SK-MEL-5 (cell line): Measurements from ENCODE around the gene GPR83. TPM values are rescaled to one million over a fixed set of nuclear protein-coding genes. Genes with fewer than 3 reads are reported as not detected.
"Not testable (repeated sequence)": the region's sequence is repeated elsewhere in the genome, so short reads cannot be mapped to it uniquely, and the experiment has no call there.

ENCODE experiments used
- DNase-seq: peaks from one replicate; pipeline ENCODE4 v3.0.0-alpha.2; 2016; ENCODE audit warnings: low read depth, low spot score
- in situ Hi-C: cut with HindIII; loops from 2 replicates; pipeline ENCODE4 v1.10.0; 2016; ENCODE audit warnings: low sequenced_read_pairs, high pct_unique_total_duplicates, low pct_unique_long_range_greater_than_20kb
- total RNA-seq: library from RNA; depleted of rRNA; stranded (reverse); fragments of >200 nt; shearing (Covaris generic); gene quantifications from 2 replicates; pipeline ENCODE4 v1.2.3, GENCODE V29; 2014

GPR83 gene
- total RNA-seq, 1 experiment from 2014 or later, result not detected

GRCh38 chr11:94398101-94398500, 3.1 kb downstream of the GPR83 start:
- in situ Hi-C loops, result no loop called here
- no peak for DNase-seq

GRCh38 chr11:94396282-94396681, 4.9 kb downstream of the GPR83 start:
- in situ Hi-C loops, result no loop called here
- DNase-seq, result no peak

GRCh38 chr11:94391937-94392336, 9.3 kb downstream of the GPR83 start:
- DNase-seq, in situ Hi-C loops: not testable (repeated sequence)

GRCh38 chr11:94379613-94380012, 21.6 kb downstream of the GPR83 start:
- in situ Hi-C loops, result no loop called here
- DNase-seq, result no peak

- in situ Hi-C loops, result no loop called here
- no peak for DNase-seq
Observed at GRCh38 chr11:94376841-94377240, 24.4 kb downstream of the GPR83 start.

GRCh38 chr11:94370576-94370975, 30.6 kb downstream of the GPR83 start:
- in situ Hi-C loops, DNase-seq: not testable (repeated sequence)

GRCh38 chr11:94350850-94351563, 50.2 kb downstream of the GPR83 start:
- in situ Hi-C loops, DNase-seq: not testable (repeated sequence)

GRCh38 chr11:94346311-94346710, 54.9 kb downstream of the GPR83 start:
- in situ Hi-C loops, DNase-seq: not testable (repeated sequence)

GRCh38 chr11:94343495-94343894, 57.7 kb downstream of the GPR83 start:
- DNase-seq, result no peak
- in situ Hi-C loops, result no loop called here

GRCh38 chr11:94342250-94342649, 59.0 kb downstream of the GPR83 start:
- no peak for DNase-seq
- in situ Hi-C loops, result no loop called here

GRCh38 chr11:94338651-94339050, 62.6 kb downstream of the GPR83 start:
- in situ Hi-C loops, result no loop called here
- DNase-seq, result no peak

- no peak for DNase-seq
- in situ Hi-C loops, result no loop called here
Observed at GRCh38 chr11:94336033-94336432, 65.2 kb downstream of the GPR83 start.

- DNase-seq, result no peak
- in situ Hi-C loops, result no loop called here
Observed at GRCh38 chr11:94332814-94333213, 68.4 kb downstream of the GPR83 start.

- in situ Hi-C loops, result no loop called here
- DNase-seq, result no peak
Observed at GRCh38 chr11:94330789-94331188, 70.4 kb downstream of the GPR83 start.

- in situ Hi-C loops, result no loop called here
- peak; percentile 67 for DNase-seq
Observed at GRCh38 chr11:94329501-94329900, 71.7 kb downstream of the GPR83 start.

GRCh38 chr11:94328587-94329080, 72.6 kb downstream of the GPR83 start:
- no peak for DNase-seq
- in situ Hi-C loops, result no loop called here
